OCI-LY7 (cell line): ENCODE data around the gene DRAM2.

Experiments used
- CTCF ChIP-seq: fragments of 200-600 bp; sonication (generic); conservative IDR thresholded peaks from 2 replicates; pipeline ENCODE4 v1.5.1; 2014; ENCODE audit warnings: mild to moderate bottlenecking, antibody characterized with exemption, low read length, moderate library complexity, mixed read lengths
- EZH2phosphoT487 ChIP-seq: fragments of 200-600 bp; sonication (generic); IDR thresholded peaks from 2 replicates; pipeline ENCODE4 v1.6.1; 2018; ENCODE audit warnings: low read depth, borderline replicate concordance, mild to moderate bottlenecking, mixed run types, antibody characterized with exemption, low read length, moderate library complexity, mixed read lengths

- TF ChIP-seq CTCF (no peak), EZH2phosphoT487 (no peak)
Measured at GRCh38 chr1:111142356-111142975, 2.6 kb upstream of the DRAM2 start.
